GM23338 (cell line): ENCODE data around the gene GGT6. TPM values are rescaled to one million over a fixed set of nuclear protein-coding genes. Genes with fewer than 3 reads are reported as not detected.

Source experiments
- ATAC-seq: fragments of 200-7000 bp; cut with Tn5 transposase; 3 replicates; pipeline ENCODE4 v1.9.1; 2020
- DNase-seq: peaks from one replicate; pipeline ENCODE4 v3.0.0-alpha.2; 2015; ENCODE audit warnings: low spot score
- H2AFZ ChIP-seq: fragments of 200-600 bp; sonication (generic); 2 replicates; pipeline ENCODE4 v1.8.0; 2016; ENCODE audit warnings: antibody characterized with exemption, mild to moderate bottlenecking, moderate library complexity
- H3F3A ChIP-seq: fragments of 200-600 bp; sonication (generic); replicated peaks from 2 replicates; pipeline ENCODE4 v1.8.0; 2017; ENCODE audit warnings: antibody characterized with exemption, mixed run types, low read depth
- H3K27ac ChIP-seq: fragments of 200-600 bp; sonication (generic); 2 replicates; pipeline ENCODE4 v1.6.1; 2016; ENCODE audit warnings: low read depth
- H3K27me3 ChIP-seq: fragments of 200-600 bp; sonication (generic); 2 replicates; pipeline ENCODE4 v1.8.0; 2016; ENCODE audit warnings: mild to moderate bottlenecking, mixed run types, moderate library complexity; ENCODE audit not compliant: insufficient read depth
- H3K36me3 ChIP-seq: fragments of 200-600 bp; sonication (generic); 2 replicates; pipeline ENCODE4 v1.8.0; 2016; ENCODE audit warnings: mild to moderate bottlenecking; ENCODE audit not compliant: insufficient read depth
- H3K4me1 ChIP-seq: fragments of 200-600 bp; sonication (generic); 2 replicates; pipeline ENCODE4 v1.8.0; 2016; ENCODE audit warnings: mild to moderate bottlenecking, moderate library complexity; ENCODE audit not compliant: insufficient read depth
- H3K4me2 ChIP-seq: fragments of 200-600 bp; sonication (generic); 2 replicates; pipeline ENCODE4 v1.7.1; 2017; ENCODE audit warnings: mixed run types
- H3K4me3 ChIP-seq: fragments of 200-600 bp; sonication (generic); 2 replicates; pipeline ENCODE4 v1.6.1; 2016; ENCODE audit warnings: mixed run types
- H3K79me2 ChIP-seq: fragments of 200-600 bp; sonication (generic); replicated peaks from 2 replicates; pipeline ENCODE4 v1.8.0; 2017; ENCODE audit warnings: mild to moderate bottlenecking; ENCODE audit not compliant: insufficient read depth
- H3K9me2 ChIP-seq: fragments of 200-600 bp; sonication (generic); 2 replicates; pipeline ENCODE4 v1.8.0; 2017; ENCODE audit not compliant: insufficient read depth
- H4K20me1 ChIP-seq: fragments of 200-600 bp; sonication (generic); replicated peaks from 2 replicates; pipeline ENCODE4 v1.8.0; 2017; ENCODE audit warnings: mild to moderate bottlenecking; ENCODE audit not compliant: insufficient read depth
- H3K27ac Mint-ChIP-seq: 2 replicates; pipeline ENCODE4 v1.8.0; 2020; ENCODE audit warnings: inconsistent platforms, mild to moderate bottlenecking, moderate library complexity, mixed read lengths
- H3K27me3 Mint-ChIP-seq: 3 replicates; pipeline ENCODE4 v1.8.0; 2022; ENCODE audit warnings: low read depth, mild to moderate bottlenecking, moderate library complexity, mixed read lengths, inconsistent platforms; ENCODE audit not compliant: insufficient read depth, poor library complexity
- H3K36me3 Mint-ChIP-seq: 3 replicates; pipeline ENCODE4 v1.8.0; 2021; ENCODE audit warnings: low read depth, mild to moderate bottlenecking, inconsistent platforms, moderate library complexity, mixed read lengths
- H3K4me1 Mint-ChIP-seq: 3 replicates; pipeline ENCODE4 v1.8.0; 2020; ENCODE audit warnings: mild to moderate bottlenecking, inconsistent platforms, mixed read lengths
- H3K4me3 Mint-ChIP-seq: 3 replicates; pipeline ENCODE4 v1.8.0; 2021; ENCODE audit warnings: moderate library complexity, mild to moderate bottlenecking, inconsistent platforms, mixed read lengths
- H3K9me3 Mint-ChIP-seq: 3 replicates; pipeline ENCODE4 v1.8.0; 2020; ENCODE audit warnings: moderate library complexity, mild to moderate bottlenecking, inconsistent platforms, mixed read lengths
- CREB1 ChIP-seq: fragments of 250-450 bp; sonication (Bioruptor Pico); IDR thresholded peaks from 2 replicates; pipeline ENCODE4 v1.5.0; 2020; ENCODE audit warnings: low read depth, mild to moderate bottlenecking, moderate library complexity
- CTCF ChIP-seq, 2 experiments: fragments of 200-600 bp in 1 of 2; sonication (generic) in 1 of 2; conservative IDR thresholded peaks; 2 replicates each; pipeline versions ENCODE4 v1.5.1 to v1.6.1; 2016 to 2017; ENCODE audit warnings: antibody characterized with exemption in 2 of 2, low read depth in 2 of 2, mild to moderate bottlenecking in 2 of 2, moderate library complexity in 1 of 2
- ETS1 ChIP-seq: IDR thresholded peaks from 2 replicates; pipeline ENCODE4 v1.6.1; 2016; ENCODE audit warnings: antibody characterized with exemption
- EZH2phosphoT487 ChIP-seq: fragments of 200-600 bp; sonication (generic); IDR thresholded peaks from one replicate; pipeline ENCODE4 v1.8.1; 2018; ENCODE audit warnings: antibody characterized with exemption; ENCODE audit not compliant: unreplicated experiment
- JUNB ChIP-seq: IDR thresholded peaks from one replicate; pipeline ENCODE4 v1.6.1; 2016; ENCODE audit warnings: antibody characterized with exemption; ENCODE audit not compliant: unreplicated experiment
- NANOG ChIP-seq: IDR thresholded peaks from 2 replicates; pipeline ENCODE4 v1.6.1; 2016; ENCODE audit warnings: antibody characterized with exemption, borderline replicate concordance
- POLR2AphosphoS5 ChIP-seq: IDR thresholded peaks from 2 replicates; pipeline ENCODE4 v1.6.1; 2016; ENCODE audit warnings: antibody characterized with exemption, low read depth
- REST ChIP-seq: IDR thresholded peaks from one replicate; pipeline ENCODE4 v1.6.1; 2018; ENCODE audit warnings: antibody characterized with exemption; ENCODE audit not compliant: unreplicated experiment
- STAT1 ChIP-seq: IDR thresholded peaks from one replicate; pipeline ENCODE4 v1.6.1; 2016; ENCODE audit warnings: antibody characterized with exemption; ENCODE audit not compliant: unreplicated experiment
- ZNF114 ChIP-seq: fragments of 250-450 bp; sonication (Bioruptor Pico); IDR thresholded peaks from 2 replicates; pipeline ENCODE4 v1.5.0; 2020; ENCODE audit warnings: mild to moderate bottlenecking, moderate library complexity
- ZNF331 ChIP-seq: fragments of 250-450 bp; sonication (Bioruptor Pico); IDR thresholded peaks from 2 replicates; pipeline ENCODE4 v1.5.0; 2020; ENCODE audit warnings: low read depth, mild to moderate bottlenecking, moderate library complexity
- polyA plus RNA-seq: library from polyadenylated mRNA; unstranded; fragments of >200 nt; fragmentation: Nextera tagmentation; extraction: Ambion mirVana; gene quantifications from 2 replicates; pipeline ENCODE4 v1.2.1, GENCODE V29; 2016
- total RNA-seq: library from RNA; depleted of rRNA; stranded (reverse); fragments of >200 nt; shearing (Covaris generic); gene quantifications from 2 replicates; pipeline ENCODE4 v1.2.3, GENCODE V29; 2014

Gene GGT6
- total and polyA plus RNA-seq, 2 experiments from 2014 or later = 0.24 TPM; not detected in 1

- Histone ChIP-seq H3K4me1 (no peaks in the 10 kb centered on the region), H3K4me2 (no peak overlapping the region), H3F3A (peaks cover 5% of the 10 kb centered on the region), H3K79me2 (no peaks in the 10 kb centered on the region), H4K20me1 (peaks cover 15% of the 10 kb centered on the region), H3K36me3 (peaks cover 5% of the 10 kb centered on the region; the same call in 1 of the 2 replicates), H3K9me2 (no peaks in the 10 kb centered on the region), H3K27me3 (no peaks in the 10 kb centered on the region), H2AFZ (no peak overlapping the region), H3K4me3 (no peak overlapping the region), H3K27ac (no peak overlapping the region)
- no peak for DNase-seq
- peaks cover 75% of the 10 kb centered on the region for H3K36me3 Mint-ChIP-seq
- no peak for TF ChIP-seq CTCF (conservative IDR thresholded peaks at IDR 0.05; ENCODE audit: low read depth in 2 of 2)
- TF ChIP-seq NANOG = no peak
- TF ChIP-seq REST = no peak
- no peak for TF ChIP-seq ZNF331
- no peak for TF ChIP-seq ZNF114 (CRISPR knock-in tag)
- no peak for TF ChIP-seq POLR2AphosphoS5
- TF ChIP-seq JUNB = no peak
- no peak for TF ChIP-seq CREB1 (CRISPR knock-in tag)
- TF ChIP-seq STAT1 = no peak
- no peak for TF ChIP-seq EZH2phosphoT487
- no peak for TF ChIP-seq ETS1
- peaks cover 32% of the 10 kb centered on the region for H3K27me3 Mint-ChIP-seq
- no peak overlapping the region for H3K27ac Mint-ChIP-seq
- no peak for ATAC-seq
- H3K4me1 Mint-ChIP-seq = peaks cover 3% of the 10 kb centered on the region; the same call in 2 of the 3 replicates
- H3K4me3 Mint-ChIP-seq = no peak overlapping the region
- no peaks in the 10 kb centered on the region for H3K9me3 Mint-ChIP-seq
Measured at GRCh38 chr17:4542003-4542725, 18.2 kb downstream of the GGT6 start.
